AG09319 (cell line): ENCODE measurements around the gene KRTAP26-1.

Source experiments
- DNase-seq: peaks from one replicate; pipeline ENCODE4 v3.0.0-alpha.2; 2010; ENCODE audit warnings: low read depth; ENCODE audit errors: extremely low read depth
- CTCF ChIP-seq: IDR thresholded peaks from 2 replicates; pipeline ENCODE4 v1.5.1; 2011; ENCODE audit warnings: low read depth, mild to moderate bottlenecking, inconsistent platforms, low read length, moderate library complexity

Gene KRTAP26-1

GRCh38 chr21:30320215-30320614 is at the start of gene KRTAP26-1:
Gene KRTAP26-1 (minus strand): TSS chr21:30320315. CDS start chr21:30320035, 280 bp downstream.
- no peak for DNase-seq
- no peak for TF ChIP-seq CTCF

- TF ChIP-seq CTCF, result no peak
- DNase-seq, result no peak
Measured at GRCh38 chr21:30355906-30356305, 35.8 kb upstream of the KRTAP26-1 start.

- no peak for DNase-seq
- no peak for TF ChIP-seq CTCF
Measured at GRCh38 chr21:30354308-30355005, 34.3 kb upstream of the KRTAP26-1 start.

GRCh38 chr21:30351534-30351933 is 31.4 kb upstream of the KRTAP26-1 start:
- no peak for TF ChIP-seq CTCF
- no peak for DNase-seq

GRCh38 chr21:30349572-30349971 is 29.5 kb upstream of the KRTAP26-1 start:
- no peak for DNase-seq
- TF ChIP-seq CTCF, result no peak

- TF ChIP-seq CTCF, result no peak
- DNase-seq, result no peak
Measured at GRCh38 chr21:30348506-30348905, 28.4 kb upstream of the KRTAP26-1 start, which contains the start of gene KRTAP23-1. Gene KRTAP23-1 (minus strand): TSS chr21:30348606. CDS start chr21:30348606, 0 bp downstream.

- DNase-seq, result no peak
- no peak for TF ChIP-seq CTCF
Measured at GRCh38 chr21:30345014-30345413, 24.9 kb upstream of the KRTAP26-1 start.
